Lower lobe of right lung (tissue), 2 donors: Measurements from ENCODE around the gene ANXA3. TPM values are rescaled to one million over a fixed set of nuclear protein-coding genes. Genes with fewer than 3 reads are reported as not detected.

Experiments used
- ATAC-seq, 2 donors: fragments of 200-7000 bp; cut with Tn5 transposase; one replicate each; pipeline ENCODE4 v1.9.1; 2020 to 2022; ENCODE audit warnings: mild to moderate bottlenecking in 2 of 2, moderate library complexity in 2 of 2
- DNase-seq: peaks from one replicate; pipeline ENCODE4 v3.0.0-alpha.2; 2020
- H3K27ac ChIP-seq: fragments of 200-600 bp; one replicate; pipeline ENCODE4 v1.8.0; 2022
- H3K27me3 ChIP-seq: fragments of 200-600 bp; one replicate; pipeline ENCODE4 v1.8.0; 2022; ENCODE audit warnings: low read depth
- H3K36me3 ChIP-seq: fragments of 200-600 bp; one replicate; pipeline ENCODE4 v1.8.0; 2022; ENCODE audit warnings: mild to moderate bottlenecking
- H3K4me1 ChIP-seq: fragments of 200-600 bp; one replicate; pipeline ENCODE4 v1.8.0; 2022
- H3K4me3 ChIP-seq: fragments of 200-600 bp; one replicate; pipeline ENCODE4 v1.8.0; 2022; ENCODE audit warnings: mild to moderate bottlenecking
- H3K9me3 ChIP-seq: fragments of 200-600 bp; one replicate; pipeline ENCODE4 v1.8.0; 2022
- CTCF ChIP-seq: fragments of 200-600 bp; IDR thresholded peaks from one replicate; pipeline ENCODE4 v1.8.0; 2022; ENCODE audit warnings: antibody characterized with exemption, mild to moderate bottlenecking
- intact Hi-C: fragments of 100-400 bp; cut with DNase I; formaldehyde crosslinking; loops from one replicate; pipeline ENCODE4 v1.11.0; 2022
- total RNA-seq: library from RNA; stranded (reverse); fragmentation: NEBNext Ultra II Directional; extraction: Animal tissue kit (Norgen Biotek cat#: 25700); gene quantifications from one replicate; pipeline ENCODE4 v1.2.1, GENCODE V29; 2021
- donor health status: DM: no; HTN: yes; CAD: no; lungs with severe emphysema.

The ANXA3 gene
- total RNA-seq, 1 donor from 2014 or later = 148 TPM

GRCh38 chr4:78529569-78530209 lies 21.9 kb upstream of the ANXA3 start:
- no peak for ATAC-seq

GRCh38 chr4:78532046-78532445 lies 19.5 kb upstream of the ANXA3 start:
- ATAC-seq (peak in 1 of 2 donors; percentile 50), DNase-seq (no peak)
- H3K4me3 ChIP-seq = no peak overlapping the region
- no peak overlapping the region for H3K27ac ChIP-seq
- no peaks in the 10 kb centered on the region for H3K27me3 ChIP-seq
- H3K9me3 ChIP-seq = no peaks in the 10 kb centered on the region
- intact Hi-C loops = no loop called here
- H3K36me3 ChIP-seq = no peaks in the 10 kb centered on the region
- TF ChIP-seq CTCF = no peak
- H3K4me1 ChIP-seq = no peaks in the 10 kb centered on the region

More at GRCh38 chr4:78529569-78530209, 21.9 kb upstream of the ANXA3 start:
- Histone ChIP-seq H3K9me3 (no peaks in the 10 kb centered on the region), H3K4me3 (no peak overlapping the region), H3K36me3 (no peaks in the 10 kb centered on the region), H3K27me3 (no peaks in the 10 kb centered on the region), H3K4me1 (no peaks in the 10 kb centered on the region), H3K27ac (no peak overlapping the region)
- no peak for TF ChIP-seq CTCF
- DNase-seq = no peak
- intact Hi-C loops = no loop called here

GRCh38 chr4:78533854-78534253 lies 17.7 kb upstream of the ANXA3 start:
- no peak for DNase-seq
- Histone ChIP-seq H3K36me3 (no peaks in the 10 kb centered on the region), H3K9me3 (no peaks in the 10 kb centered on the region), H3K27ac (no peak overlapping the region), H3K4me3 (no peak overlapping the region), H3K27me3 (no peaks in the 10 kb centered on the region), H3K4me1 (no peaks in the 10 kb centered on the region)
- no peak for ATAC-seq
- intact Hi-C loops = no loop called here
- no peak for TF ChIP-seq CTCF

GRCh38 chr4:78534286-78534955 lies 17.1 kb upstream of the ANXA3 start:
- Histone ChIP-seq H3K9me3 (no peaks in the 10 kb centered on the region), H3K4me1 (no peaks in the 10 kb centered on the region), H3K27ac (no peak overlapping the region), H3K27me3 (no peaks in the 10 kb centered on the region), H3K36me3 (no peaks in the 10 kb centered on the region), H3K4me3 (no peak overlapping the region)
- DNase-seq (no peak), ATAC-seq (no peak)
- intact Hi-C loops = no loop called here
- TF ChIP-seq CTCF = no peak

GRCh38 chr4:78542373-78542772 lies 9.2 kb upstream of the ANXA3 start:
- no peaks in the 10 kb centered on the region for H3K36me3 ChIP-seq
- no peak overlapping the region for H3K27ac ChIP-seq
- H3K4me3 ChIP-seq = no peak overlapping the region
- peaks cover 11% of the 10 kb centered on the region for H3K4me1 ChIP-seq
- H3K9me3 ChIP-seq = no peaks in the 10 kb centered on the region
- ATAC-seq (peak; percentile 59 to 77), DNase-seq (no peak)
- intact Hi-C loops = no loop called here
- H3K27me3 ChIP-seq = no peaks in the 10 kb centered on the region
- TF ChIP-seq CTCF = no peak
